ENCODE measurements around the gene CNMD.

CNMD gene

GRCh38 chr13:52765611-52766390, 26.2 kb upstream of the CNMD start:
- FAIRE-seq (peak; percentile 64), DNase-seq (ENCODE audit: insufficient read length, low spot score) (no peak)
- no peak for TF ChIP-seq CTCF (IDR thresholded peaks at IDR 0.05; ENCODE audit: insufficient read depth, missing control alignments)

GRCh38 chr13:52760077-52760476, 20.5 kb upstream of the CNMD start:
- no peak for TF ChIP-seq CTCF (IDR thresholded peaks at IDR 0.05; ENCODE audit: insufficient read depth, missing control alignments)
- no peak for FAIRE-seq
- DNase-seq (ENCODE audit: insufficient read length, low spot score) = no peak

GRCh38 chr13:52758114-52758513, 18.5 kb upstream of the CNMD start:
- no peak for TF ChIP-seq CTCF (IDR thresholded peaks at IDR 0.05; ENCODE audit: insufficient read depth, missing control alignments)
- DNase-seq (ENCODE audit: insufficient read length, low spot score) (no peak), FAIRE-seq (no peak)

- FAIRE-seq = no peak
- DNase-seq (ENCODE audit: insufficient read length, low spot score) = no peak
Observed at GRCh38 chr13:52751196-52751595, 11.6 kb upstream of the CNMD start.

GRCh38 chr13:52750713-52751112, 11.1 kb upstream of the CNMD start:
- no peak for DNase-seq (ENCODE audit: insufficient read length, low spot score)
- no peak for FAIRE-seq

More at GRCh38 chr13:52751196-52751595, 11.6 kb upstream of the CNMD start:
- no peak for TF ChIP-seq CTCF (IDR thresholded peaks at IDR 0.05; ENCODE audit: insufficient read depth, missing control alignments)

GRCh38 chr13:52749419-52749818, 9.8 kb upstream of the CNMD start:
- no peak for DNase-seq (ENCODE audit: insufficient read length, low spot score)
- no peak for TF ChIP-seq CTCF (IDR thresholded peaks at IDR 0.05; ENCODE audit: insufficient read depth, missing control alignments)
- FAIRE-seq = no peak

More at GRCh38 chr13:52750713-52751112, 11.1 kb upstream of the CNMD start:
- TF ChIP-seq CTCF (IDR thresholded peaks at IDR 0.05; ENCODE audit: insufficient read depth, missing control alignments) = no peak

- TF ChIP-seq CTCF (IDR thresholded peaks at IDR 0.05; ENCODE audit: insufficient read depth, missing control alignments) = no peak
- no peak for DNase-seq (ENCODE audit: insufficient read length, low spot score)
- FAIRE-seq = no peak
Observed at GRCh38 chr13:52746141-52746540, 6.5 kb upstream of the CNMD start.

Data from D721Med (cell line).